Gastroesophageal sphincter (tissue), 3 donors: Measurements from ENCODE around the gene SLC22A2.

ENCODE experiments used
- POLR2A ChIP-seq, 2 donors: fragments of 450-650 bp; IDR thresholded peaks; one replicate each; pipeline ENCODE4 v1.6.1; 2017; ENCODE audit warnings: antibody characterized with exemption in 2 of 2, mild to moderate bottlenecking in 2 of 2, moderate library complexity in 1 of 2
- POLR2AphosphoS5 ChIP-seq: sonication (generic); formaldehyde crosslinking; IDR thresholded peaks from one replicate; pipeline ENCODE4 v1.6.1; 2017; ENCODE audit warnings: antibody characterized with exemption
- TF ChIP-seq, protein P1 (sequence below), 4 experiments: fragments of 200-600 bp in 2 of 4; fragments of 450-650 bp in 2 of 4; sonication (generic) in 1 of 4; IDR thresholded peaks; one replicate each; pipeline ENCODE4 v1.5.1; 2017 to 2019; ENCODE audit warnings: antibody characterized with exemption in 4 of 4, mild to moderate bottlenecking in 2 of 4, moderate library complexity in 2 of 4

GRCh38 chr6:160190973-160191372 is 67.6 kb downstream of the SLC22A2 start:
- TF ChIP-seq POLR2A (IDR thresholded peaks at IDR 0.05) (no peak), POLR2AphosphoS5 (no peak)
- TF ChIP-seq, protein P1, sequence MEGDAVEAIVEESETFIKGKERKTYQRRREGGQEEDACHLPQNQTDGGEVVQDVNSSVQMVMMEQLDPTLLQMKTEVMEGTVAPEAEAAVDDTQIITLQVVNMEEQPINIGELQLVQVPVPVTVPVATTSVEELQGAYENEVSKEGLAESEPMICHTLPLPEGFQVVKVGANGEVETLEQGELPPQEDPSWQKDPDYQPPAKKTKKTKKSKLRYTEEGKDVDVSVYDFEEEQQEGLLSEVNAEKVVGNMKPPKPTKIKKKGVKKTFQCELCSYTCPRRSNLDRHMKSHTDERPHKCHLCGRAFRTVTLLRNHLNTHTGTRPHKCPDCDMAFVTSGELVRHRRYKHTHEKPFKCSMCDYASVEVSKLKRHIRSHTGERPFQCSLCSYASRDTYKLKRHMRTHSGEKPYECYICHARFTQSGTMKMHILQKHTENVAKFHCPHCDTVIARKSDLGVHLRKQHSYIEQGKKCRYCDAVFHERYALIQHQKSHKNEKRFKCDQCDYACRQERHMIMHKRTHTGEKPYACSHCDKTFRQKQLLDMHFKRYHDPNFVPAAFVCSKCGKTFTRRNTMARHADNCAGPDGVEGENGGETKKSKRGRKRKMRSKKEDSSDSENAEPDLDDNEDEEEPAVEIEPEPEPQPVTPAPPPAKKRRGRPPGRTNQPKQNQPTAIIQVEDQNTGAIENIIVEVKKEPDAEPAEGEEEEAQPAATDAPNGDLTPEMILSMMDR (IDR thresholded peaks at IDR 0.05) = no peak
